Lower leg skin (tissue), 4 donors: ENCODE data around the gene SPINK5. TPM values are rescaled to one million over a fixed set of nuclear protein-coding genes. Genes with fewer than 3 reads are reported as not detected.

Experiments
- DNase-seq, 2 donors: peaks; one replicate each; pipeline ENCODE4 v3.0.0-alpha.2; 2019; ENCODE audit warnings: low spot score in 2 of 2
- H3K4me3 ChIP-seq: fragments of 200-600 bp; sonication (generic); 2 replicates; pipeline ENCODE4 v1.5.1; 2017; ENCODE audit warnings: mild to moderate bottlenecking, low read depth; ENCODE audit not compliant: poor library complexity, severe bottlenecking
- POLR2A ChIP-seq, 2 donors: fragments of 450-650 bp; IDR thresholded peaks; one replicate each; pipeline ENCODE4 v1.6.1; 2016 to 2017; ENCODE audit warnings: antibody characterized with exemption in 2 of 2, mild to moderate bottlenecking in 1 of 2, moderate library complexity in 1 of 2
- WGBS, 2 donors: methylation state at CpG; one replicate each; pipeline ENCODE4 v1.1.5; 2018; 5-methylcytosine and 5-hydroxymethylcytosine counted together
- intact Hi-C: fragments of 100-400 bp; cut with DNase I; formaldehyde crosslinking; loops from one replicate; pipeline ENCODE4 v1.15.0; 2023; ENCODE audit warnings: low total_unique reads
- total RNA-seq, 4 donors: library from RNA; depleted of rRNA; stranded (reverse); fragments of >200 nt; gene quantifications; one replicate each; pipeline ENCODE4 v1.1.0, GENCODE V29; 2016
- TF ChIP-seq, protein P1 (sequence below), 3 donors: fragments of 450-650 bp; IDR thresholded peaks; one replicate each; pipeline ENCODE4 v1.5.1; 2016; ENCODE audit warnings: antibody characterized with exemption in 3 of 3, mild to moderate bottlenecking in 3 of 3, moderate library complexity in 2 of 3

Gene SPINK5
- total RNA-seq, 4 donors from 2014 or later, result 307 to 664 (median 393) TPM

- no peak for DNase-seq
- H3K4me3 ChIP-seq, result no peak overlapping the region
- no peak for TF ChIP-seq POLR2A (IDR thresholded peaks at IDR 0.05)
- TF ChIP-seq, protein P1, sequence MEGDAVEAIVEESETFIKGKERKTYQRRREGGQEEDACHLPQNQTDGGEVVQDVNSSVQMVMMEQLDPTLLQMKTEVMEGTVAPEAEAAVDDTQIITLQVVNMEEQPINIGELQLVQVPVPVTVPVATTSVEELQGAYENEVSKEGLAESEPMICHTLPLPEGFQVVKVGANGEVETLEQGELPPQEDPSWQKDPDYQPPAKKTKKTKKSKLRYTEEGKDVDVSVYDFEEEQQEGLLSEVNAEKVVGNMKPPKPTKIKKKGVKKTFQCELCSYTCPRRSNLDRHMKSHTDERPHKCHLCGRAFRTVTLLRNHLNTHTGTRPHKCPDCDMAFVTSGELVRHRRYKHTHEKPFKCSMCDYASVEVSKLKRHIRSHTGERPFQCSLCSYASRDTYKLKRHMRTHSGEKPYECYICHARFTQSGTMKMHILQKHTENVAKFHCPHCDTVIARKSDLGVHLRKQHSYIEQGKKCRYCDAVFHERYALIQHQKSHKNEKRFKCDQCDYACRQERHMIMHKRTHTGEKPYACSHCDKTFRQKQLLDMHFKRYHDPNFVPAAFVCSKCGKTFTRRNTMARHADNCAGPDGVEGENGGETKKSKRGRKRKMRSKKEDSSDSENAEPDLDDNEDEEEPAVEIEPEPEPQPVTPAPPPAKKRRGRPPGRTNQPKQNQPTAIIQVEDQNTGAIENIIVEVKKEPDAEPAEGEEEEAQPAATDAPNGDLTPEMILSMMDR (IDR thresholded peaks at IDR 0.05), result no peak
- intact Hi-C loops, result no loop called here
- WGBS, 2 donors, result 95% methylated on average over 1 of the region's 1 CpG
These were observed 98.3 kb downstream of the SPINK5 start for GRCh38 chr5:148162038-148162437.

DNA sequence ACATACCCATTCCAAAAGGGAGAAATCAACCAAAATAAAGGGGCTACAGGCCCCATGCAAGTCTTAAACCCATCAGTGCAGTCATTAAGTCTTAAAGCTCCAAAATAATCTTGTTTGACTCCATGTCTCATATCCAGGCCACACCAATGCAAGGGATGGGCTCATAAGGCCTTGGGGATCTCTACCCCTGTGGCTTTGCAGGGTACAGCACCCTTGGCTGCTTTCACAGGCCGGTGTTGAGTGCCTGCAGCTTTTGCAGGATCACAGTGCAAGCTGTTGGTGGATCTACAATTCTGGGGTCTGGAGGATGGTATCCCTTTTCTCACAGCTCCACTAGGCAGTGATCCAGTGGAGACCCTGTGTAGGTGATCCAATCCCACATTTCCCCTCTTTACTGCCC is 99.6 kb downstream of the SPINK5 start:
- intact Hi-C loops, result no loop called here
- no peak for DNase-seq
- no peak for TF ChIP-seq POLR2A (IDR thresholded peaks at IDR 0.05)
- TF ChIP-seq, protein P1 (IDR thresholded peaks at IDR 0.05), result no peak
- 64 to 89% methylated on average over 1 of the region's 1 CpG for WGBS, 2 donors
- no peak overlapping the region for H3K4me3 ChIP-seq

DNA sequence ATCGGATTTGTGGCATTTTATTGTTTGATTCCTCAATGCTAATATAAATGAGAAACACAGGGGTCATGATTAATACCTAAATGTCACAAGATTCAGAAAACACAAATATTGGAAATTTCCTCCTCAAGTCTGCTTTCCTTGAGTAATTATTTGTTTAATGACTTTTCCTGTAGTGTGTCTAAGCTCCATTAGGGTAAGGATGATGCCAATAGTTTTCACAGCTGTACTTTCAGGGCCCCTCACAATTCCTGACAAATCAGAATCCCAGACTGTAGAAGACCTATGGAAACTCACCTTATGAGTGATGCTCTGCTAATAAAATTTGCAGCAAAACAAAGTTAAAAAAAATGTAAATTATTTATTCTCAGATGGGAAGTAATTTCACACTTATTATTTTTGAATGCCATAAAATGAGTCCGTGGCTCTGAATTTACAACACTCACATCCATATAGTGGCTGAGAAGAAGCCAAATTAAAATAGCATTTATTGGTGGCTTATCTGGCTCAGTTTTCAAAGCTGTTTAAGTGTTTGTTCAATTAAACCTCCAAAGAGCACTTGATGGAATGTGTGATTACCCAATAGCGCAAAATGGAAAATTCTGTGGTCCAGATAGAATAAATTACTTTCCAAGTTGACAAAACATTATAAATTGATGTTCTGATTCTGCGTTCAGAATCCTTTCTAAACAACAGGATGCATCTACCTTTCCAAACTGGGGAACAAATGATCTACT is 102.9 kb downstream of the SPINK5 start:
- WGBS, 2 donors, result 78 to 86% methylated on average over 4 of the region's 4 CpGs
- intact Hi-C loops, result no loop called here

DNA sequence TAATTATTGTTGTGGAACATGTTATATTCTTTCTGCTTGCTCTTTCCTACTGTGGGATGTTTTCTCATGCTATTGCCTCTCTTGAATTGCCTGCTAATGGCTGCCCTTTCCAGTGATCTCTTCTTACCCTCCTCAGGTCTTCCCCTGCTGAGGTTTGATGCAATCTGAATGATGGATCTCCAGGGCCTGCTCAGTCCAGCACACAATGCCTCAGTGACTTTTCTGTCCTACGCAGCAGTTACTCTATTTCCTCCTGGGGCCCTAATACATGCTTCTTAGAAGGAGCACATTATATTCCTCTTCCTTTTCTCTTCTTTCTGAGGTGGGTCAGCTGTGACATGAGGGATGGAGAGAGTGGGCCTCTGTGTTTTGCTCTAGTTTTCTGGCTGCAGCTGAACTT is 104.5 kb downstream of the SPINK5 start, which contains the start of gene SPINK14:
Gene SPINK14, plus strand, starts transcription at position 301 of the 400 bp plus-strand sequence. CDS start 1,187 bp downstream, outside the sequence.
- H3K4me3 ChIP-seq, result no peak within 1 kb of the TSS
- 80 to 92% methylated on average over 1 of the region's 1 CpG for WGBS, 2 donors
- no peak for DNase-seq
- intact Hi-C loops, result no loop called here
- TF ChIP-seq, protein P1 (IDR thresholded peaks at IDR 0.05), result no peak
- no peak for TF ChIP-seq POLR2A (IDR thresholded peaks at IDR 0.05)

More for the DNA sequence above, 102.9 kb downstream of the SPINK5 start:
- no peak for DNase-seq
- no peak overlapping the region for H3K4me3 ChIP-seq
- no peak for TF ChIP-seq POLR2A (IDR thresholded peaks at IDR 0.05)
- TF ChIP-seq, protein P1 (IDR thresholded peaks at IDR 0.05), result no peak

GRCh38 chr5:148172377-148172776 is 108.6 kb downstream of the SPINK5 start:
- TF ChIP-seq, protein P1 (IDR thresholded peaks at IDR 0.05), result no peak
- no peak for TF ChIP-seq POLR2A (IDR thresholded peaks at IDR 0.05)

More at GRCh38 chr5:148172377-148172776, 108.6 kb downstream of the SPINK5 start:
- WGBS, 2 donors, result 44 to 45% methylated on average over 2 of the region's 2 CpGs
- intact Hi-C loops, result no loop called here
- no peak for DNase-seq
- H3K4me3 ChIP-seq, result no peak overlapping the region
